NCI-H460 (cell line): Measurements from ENCODE around the gene HS6ST1. TPM values are rescaled to one million over a fixed set of nuclear protein-coding genes. Genes with fewer than 3 reads are reported as not detected.
"Not testable (repeated sequence)": the region's sequence is repeated elsewhere in the genome, so short reads cannot be mapped to it uniquely, and the experiment has no call there.

Experiments used
- DNase-seq: peaks from one replicate; pipeline ENCODE4 v3.0.0-alpha.2; 2016; ENCODE audit warnings: low read depth; ENCODE audit errors: extremely low read depth
- total RNA-seq: library from RNA; depleted of rRNA; stranded (reverse); fragments of >200 nt; shearing (Covaris generic); gene quantifications from 2 replicates; pipeline ENCODE4 v1.2.3, GENCODE V29; 2014

The HS6ST1 gene
- total RNA-seq, 1 experiment from 2014 or later, result 15.6 TPM

GRCh38 chr2:128271597-128271910 is 47.1 kb downstream of the HS6ST1 start:
- DNase-seq, result no peak

GRCh38 chr2:128270672-128271596 is 47.7 kb downstream of the HS6ST1 start:
- no peak for DNase-seq

DNA sequence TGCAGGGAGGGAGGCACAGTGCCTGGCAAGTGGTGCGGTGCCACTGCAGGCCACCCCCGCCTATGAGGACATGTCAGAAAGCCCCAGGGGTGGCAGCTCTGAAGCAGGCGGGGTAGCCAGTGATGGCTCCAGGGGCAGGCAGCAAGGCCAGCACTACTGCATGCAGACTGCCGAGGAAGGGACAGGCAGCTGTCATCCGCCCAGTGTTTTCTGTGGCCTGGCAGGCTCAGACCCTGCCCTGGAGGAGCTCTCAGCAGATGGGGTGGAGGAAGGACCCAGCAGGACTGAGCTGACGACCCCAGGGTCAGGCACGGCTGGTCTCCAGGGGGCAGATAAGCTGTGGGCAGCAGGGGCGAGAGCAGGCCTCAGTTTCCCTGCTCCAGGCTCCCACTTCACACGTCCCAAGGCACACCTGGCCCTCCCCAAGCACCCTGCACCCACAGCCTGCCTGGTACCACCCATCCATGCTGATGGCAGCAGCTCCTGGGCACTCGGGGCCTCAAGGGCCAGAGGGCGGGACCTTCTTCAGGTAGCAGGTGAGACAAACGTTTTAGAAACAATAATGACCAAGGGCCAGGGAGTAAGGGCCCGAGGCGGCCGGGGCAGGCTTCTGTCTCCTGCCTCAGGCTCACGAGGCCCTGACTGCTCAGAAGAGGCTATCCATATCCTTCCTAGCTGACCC is 48.5 kb downstream of the HS6ST1 start:
- no peak for DNase-seq

GRCh38 chr2:128269063-128269989 is 49.3 kb downstream of the HS6ST1 start:
- no peak for DNase-seq

DNA sequence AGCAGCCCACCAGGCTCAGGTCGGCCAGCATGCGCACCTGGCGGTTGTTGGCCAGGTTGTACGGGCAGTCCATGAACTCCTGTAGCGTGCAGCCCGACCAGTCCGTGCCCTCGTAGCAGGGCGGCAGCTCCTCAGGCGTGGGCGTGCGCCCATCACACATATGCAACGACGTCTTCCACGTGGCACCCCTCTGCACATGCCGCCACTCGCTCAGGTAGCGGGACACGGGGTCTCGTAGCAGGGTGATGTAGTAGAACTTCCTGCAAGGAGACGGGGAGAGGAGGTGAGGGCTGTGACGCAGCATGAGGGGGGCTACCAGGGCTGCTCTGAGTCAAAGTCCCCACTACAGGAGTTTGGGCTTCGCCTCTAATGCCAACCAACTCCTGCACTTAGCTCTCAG is 50.1 kb downstream of the HS6ST1 start:
- not testable (repeated sequence) for DNase-seq

- DNase-seq, result not testable (repeated sequence)
These were observed 50.5 kb downstream of the HS6ST1 start for GRCh38 chr2:128268145-128268544.

DNA sequence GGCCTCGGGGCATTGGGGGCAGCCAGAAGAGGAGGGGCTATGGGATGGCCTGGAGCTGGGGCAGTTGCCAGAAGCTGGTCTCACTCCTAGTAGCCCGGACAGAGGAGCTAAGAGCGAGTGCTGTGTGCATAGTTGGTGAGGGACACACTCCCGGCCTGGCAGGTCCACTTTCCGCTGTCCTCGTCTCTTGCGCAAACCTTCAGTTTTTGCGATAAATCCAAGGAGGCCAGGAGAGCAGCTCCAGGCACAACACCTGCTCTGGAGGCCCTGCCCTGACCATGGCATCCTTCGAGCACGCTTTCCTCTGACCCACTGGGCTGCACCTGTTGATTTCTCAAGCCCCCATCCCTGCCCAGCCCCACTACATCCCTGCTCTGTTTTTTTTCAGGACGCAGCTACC is 51.0 kb downstream of the HS6ST1 start:
- DNase-seq, result not testable (repeated sequence)

- not testable (repeated sequence) for DNase-seq
These were observed 51.5 kb downstream of the HS6ST1 start for GRCh38 chr2:128267197-128267596.

DNA sequence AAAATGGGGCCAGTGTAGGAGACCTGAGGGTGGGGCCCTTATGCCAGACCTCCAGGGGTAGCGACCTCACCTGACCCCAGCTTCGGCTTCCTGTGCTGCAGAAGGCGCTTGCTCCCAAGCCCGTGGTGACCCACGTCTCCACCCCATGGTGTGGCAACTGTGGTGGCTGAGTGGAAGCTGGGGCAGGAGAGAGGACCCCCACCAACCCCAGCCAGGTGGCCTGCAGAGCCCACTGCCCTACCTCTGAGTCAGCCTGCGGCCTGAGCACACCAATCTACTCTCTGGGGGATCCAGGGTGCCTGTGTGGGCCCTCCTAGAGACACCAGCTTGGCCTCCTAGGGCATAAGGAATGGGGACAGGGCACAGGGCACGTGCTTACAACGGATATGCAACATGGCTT is 52.2 kb downstream of the HS6ST1 start:
- not testable (repeated sequence) for DNase-seq

GRCh38 chr2:128265608-128265993 is 53.1 kb downstream of the HS6ST1 start:
- not testable (repeated sequence) for DNase-seq

GRCh38 chr2:128264881-128265607 is 53.6 kb downstream of the HS6ST1 start:
- DNase-seq, result no peak

DNA sequence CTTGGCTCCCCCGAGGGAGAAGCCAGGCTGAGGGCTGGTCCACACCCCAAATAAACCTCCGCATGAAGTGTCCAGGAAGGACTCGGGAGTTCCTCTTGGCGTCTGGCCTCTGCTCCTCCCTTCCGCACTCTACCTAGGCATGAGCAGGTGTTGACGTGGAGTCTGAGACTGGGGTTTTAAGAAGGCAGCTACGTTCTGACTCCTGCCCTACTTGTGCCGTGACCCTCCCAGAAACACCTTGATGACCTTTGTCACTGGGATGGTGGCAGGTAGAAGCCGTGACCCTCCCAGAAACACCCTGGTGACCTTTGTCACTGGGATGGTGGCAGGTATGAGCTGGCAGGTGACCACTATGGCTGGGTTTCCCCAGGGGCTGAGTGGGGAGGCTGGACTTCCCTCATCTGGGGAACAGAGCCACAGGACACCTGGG is 54.8 kb downstream of the HS6ST1 start:
- no peak for DNase-seq

GRCh38 chr2:128262315-128263253 is 56.1 kb downstream of the HS6ST1 start:
- no peak for DNase-seq

- DNase-seq, result no peak
These were observed 57.2 kb downstream of the HS6ST1 start for GRCh38 chr2:128261245-128262128.

DNA sequence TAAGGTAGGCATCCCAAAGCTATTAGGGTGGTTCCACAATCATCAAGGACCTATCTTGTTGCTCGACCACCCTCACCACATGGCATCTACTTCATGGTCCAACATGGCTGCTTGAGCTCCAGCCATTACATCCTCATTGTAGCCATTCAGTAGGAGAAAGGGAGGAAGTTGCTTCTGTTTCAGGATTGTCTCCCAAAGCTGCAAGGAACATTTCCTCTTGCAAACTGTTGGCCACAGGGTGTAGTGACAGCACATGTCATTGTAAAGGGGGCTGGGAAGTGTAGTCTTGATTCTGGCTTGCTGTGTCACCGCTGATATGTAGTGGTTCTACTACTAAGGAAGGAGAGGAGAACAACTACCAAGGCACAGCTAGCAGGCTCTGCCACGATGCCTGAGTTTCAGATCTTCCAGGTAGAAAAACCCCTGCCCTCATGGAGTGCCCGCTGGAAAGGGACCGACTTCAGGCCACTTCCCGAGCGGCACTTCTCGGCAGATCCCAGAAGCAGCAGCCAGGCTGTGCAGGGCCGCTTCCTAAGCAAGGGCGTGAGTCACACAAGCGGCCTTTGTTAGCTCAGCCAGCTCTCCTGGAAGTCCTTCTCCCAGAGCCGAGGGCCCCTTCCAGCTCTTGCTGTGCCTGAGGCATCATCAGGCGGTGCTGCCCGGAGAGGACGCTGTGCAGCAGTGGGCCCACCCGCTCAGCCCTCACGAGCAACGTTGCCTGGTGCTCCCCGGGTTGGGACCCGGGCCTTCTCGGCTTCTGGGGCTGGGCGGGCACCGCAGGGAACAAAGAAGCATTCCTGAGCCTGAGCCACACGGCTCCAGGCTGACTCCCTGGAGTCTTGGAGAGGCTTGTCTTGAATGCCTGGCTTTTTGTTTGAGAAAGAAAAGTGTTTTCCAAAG is 58.2 kb downstream of the HS6ST1 start:
- DNase-seq, result peak; percentile 19

- DNase-seq, result no peak
These were observed 59.1 kb downstream of the HS6ST1 start for GRCh38 chr2:128259585-128259984.

DNA sequence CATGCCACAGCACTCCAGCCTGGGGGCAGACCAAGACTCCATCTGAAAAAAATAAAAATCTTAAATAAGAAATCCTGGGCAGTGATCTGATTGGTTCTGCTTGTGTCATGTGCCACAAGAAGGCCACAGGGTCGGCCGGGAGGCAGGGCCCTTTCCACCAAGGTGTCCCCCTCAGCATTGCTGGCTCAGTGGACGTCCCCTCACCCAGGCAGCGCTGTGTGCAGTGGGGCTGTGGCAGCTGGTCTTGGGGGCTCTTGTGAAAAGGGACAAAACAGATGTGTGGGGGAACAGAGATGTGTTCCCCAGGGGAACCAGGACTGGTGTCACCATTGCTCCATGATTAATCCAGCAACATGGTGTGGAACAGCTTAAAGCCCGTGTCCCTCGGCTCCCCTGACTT is 60.5 kb downstream of the HS6ST1 start:
- no peak for DNase-seq
